T1000 (cell line): Measurements from ENCODE around the gene CSRP1.
"Not testable (repeated sequence)": the region's sequence is repeated elsewhere in the genome, so short reads cannot be mapped to it uniquely, and the experiment has no call there.

Source experiments
- DNase-seq: peaks from one replicate; lab custom pipeline; 2025; ENCODE audit warnings: mixed read lengths; lab: John Stamatoyannopoulos, UW

The CSRP1 gene

DNA sequence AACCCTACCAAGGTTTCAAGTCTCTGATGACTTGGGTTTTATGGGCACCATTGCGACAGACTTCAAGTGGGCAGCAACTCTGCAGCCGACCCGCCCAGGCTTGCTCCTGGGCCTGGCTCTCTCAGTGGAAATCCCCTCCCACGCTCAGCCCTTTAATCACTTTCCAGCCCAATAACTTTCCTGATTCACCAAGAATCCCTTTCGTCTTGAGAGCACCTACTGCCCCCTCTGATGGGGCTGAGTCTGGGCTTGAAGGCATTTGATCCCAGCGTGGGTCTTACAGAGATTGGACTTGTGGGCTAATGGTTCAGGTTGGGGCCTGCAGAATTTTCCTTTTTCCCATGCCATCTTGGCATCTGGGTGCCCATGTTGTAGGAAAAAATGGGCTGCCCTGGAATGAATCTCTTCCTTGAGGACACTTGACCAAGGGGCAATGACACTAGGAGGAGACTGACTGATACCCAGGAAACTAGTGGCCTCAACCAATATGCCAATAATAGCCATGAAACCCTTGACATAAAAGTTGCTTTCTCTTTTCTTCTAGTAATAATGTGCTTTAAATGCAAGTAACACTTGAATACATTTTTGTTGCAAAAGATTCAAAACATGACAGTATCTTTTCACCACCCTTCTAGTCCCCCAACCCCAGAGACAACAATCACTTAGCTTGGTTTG is 30.1 kb downstream of the CSRP1 start:
- peak; percentile 52 for DNase-seq

DNA sequence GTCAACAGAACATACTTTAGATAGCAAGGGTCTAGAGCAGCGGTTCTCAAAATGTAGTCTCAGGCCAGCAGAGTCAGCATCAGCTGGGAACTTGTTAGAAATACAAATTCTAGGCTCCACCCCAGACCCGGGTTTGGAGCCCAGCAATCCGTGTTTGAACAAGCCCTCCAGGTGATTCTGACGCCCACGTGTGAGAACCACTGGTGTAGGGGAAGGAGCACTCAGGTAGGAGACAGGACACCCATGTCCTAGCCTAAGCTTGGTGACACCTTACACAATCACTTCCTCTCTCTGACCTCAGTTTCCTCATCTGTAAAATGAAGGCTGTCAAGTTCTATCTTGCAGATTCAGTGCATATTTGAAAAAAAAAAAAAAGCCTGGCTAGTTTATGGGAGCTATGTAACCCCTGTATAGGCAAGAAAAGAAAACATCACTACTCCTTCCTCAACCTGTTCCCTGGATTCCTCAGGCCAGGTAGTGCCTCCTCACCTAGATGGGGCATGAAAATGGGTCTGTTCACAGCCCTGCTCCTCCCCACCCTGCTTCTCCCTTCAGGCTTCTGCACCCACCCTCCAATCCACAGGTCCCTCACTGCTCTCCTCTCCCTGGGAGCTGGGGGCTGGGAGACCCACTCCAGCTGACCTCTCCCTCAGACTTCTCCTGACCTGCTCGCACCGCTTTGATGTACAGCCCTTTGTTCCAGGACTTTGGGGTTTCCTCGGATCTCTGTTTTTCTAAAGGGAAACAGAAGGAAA is 30.8 kb downstream of the CSRP1 start:
- no peak for DNase-seq

DNA sequence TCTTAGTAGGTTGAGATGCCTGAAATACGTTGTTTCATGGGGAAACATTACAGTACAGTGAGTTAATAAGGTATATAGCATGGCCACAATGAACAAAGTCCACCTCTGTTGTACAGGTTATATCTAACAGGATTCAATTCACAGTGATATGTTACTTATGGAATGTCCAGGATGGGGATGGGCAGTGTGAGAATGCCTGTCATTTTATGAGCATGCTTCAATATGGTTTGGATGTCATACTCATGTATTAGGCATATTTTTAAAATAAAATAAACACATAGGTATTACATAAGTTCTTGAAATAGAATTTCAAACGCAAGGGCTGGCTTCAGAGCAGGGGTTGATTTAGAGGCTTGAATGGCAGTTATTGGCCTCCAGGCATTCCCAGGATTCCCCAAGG is 31.8 kb downstream of the CSRP1 start:
- DNase-seq = no peak

DNA sequence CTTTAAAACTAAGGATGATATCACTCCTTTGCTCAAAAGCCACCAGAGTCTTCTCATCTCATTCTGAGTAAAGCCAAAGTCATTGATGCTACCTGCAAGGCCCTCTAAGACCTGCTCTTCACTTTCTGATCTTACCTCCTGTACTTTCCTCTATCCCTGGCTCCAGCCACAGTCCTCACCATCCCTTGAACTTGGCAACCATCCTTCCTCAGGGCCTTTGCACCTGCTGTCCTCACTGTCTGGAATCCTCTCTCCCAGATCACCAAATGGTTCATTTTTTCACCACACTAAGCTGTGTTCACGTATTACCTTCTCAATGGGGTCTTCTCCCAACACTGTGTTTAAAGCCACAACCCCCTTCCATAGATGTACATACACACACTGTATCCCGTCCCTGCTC is 33.6 kb downstream of the CSRP1 start:
- DNase-seq = no peak

DNA sequence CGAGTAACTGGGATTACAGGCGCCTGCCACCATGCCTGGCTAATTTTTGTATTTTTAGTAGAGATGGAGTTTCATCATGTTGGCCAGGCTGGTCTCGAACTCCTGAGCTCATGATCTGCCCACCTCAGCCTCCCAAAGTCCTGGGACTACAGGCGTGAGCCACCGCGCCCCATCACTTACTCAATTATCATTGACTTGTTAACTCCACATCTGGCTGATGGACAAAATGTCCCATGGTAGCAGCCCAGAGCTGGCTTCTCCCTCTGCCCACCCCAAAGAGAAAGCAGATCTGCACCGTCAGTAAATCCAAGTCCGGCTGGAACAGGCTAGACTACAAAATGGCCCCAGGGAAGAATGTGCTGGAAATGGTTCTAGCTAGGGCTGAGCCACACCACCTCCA is 34.6 kb downstream of the CSRP1 start:
- DNase-seq = not testable (repeated sequence)

DNA sequence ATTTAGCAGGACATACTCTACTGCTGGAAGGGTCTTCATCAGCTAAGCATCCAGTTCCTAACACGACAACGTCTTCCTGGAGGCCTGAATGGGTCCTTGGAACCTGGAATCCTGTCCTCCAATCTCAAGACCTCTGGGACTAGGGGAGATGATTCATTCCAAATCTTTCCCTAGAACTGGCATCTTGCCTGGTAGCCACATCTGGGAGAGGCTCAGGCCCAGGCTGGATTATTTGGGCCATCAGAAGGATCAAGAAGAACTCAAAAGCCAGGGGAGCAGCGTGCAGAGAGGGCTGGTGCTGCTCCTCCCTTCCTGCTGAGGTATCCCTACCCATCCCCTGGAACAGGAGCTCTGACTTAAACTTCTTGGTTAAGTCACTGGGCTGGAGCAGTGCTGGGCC is 35.2 kb downstream of the CSRP1 start:
- DNase-seq = peak; percentile 39

DNA sequence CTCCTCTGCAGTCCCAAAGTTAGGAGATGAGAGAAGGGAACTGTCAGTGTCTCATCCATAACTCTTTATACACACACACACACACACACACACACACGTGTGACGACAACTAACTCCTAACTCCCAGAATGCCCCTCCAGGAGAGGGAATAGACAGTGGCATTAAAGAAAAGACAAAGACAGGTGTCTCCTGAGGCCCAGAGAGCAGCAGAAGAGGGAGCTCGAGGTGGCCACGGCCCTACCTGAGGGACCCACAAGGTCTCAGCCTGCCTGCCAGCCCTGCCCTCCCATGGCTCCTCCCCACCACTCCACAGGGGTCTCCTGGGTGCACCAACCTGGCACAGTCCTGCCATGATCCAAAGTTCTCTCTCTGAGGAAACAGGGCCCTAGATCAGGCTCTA is 36.3 kb downstream of the CSRP1 start:
- no peak for DNase-seq

DNA sequence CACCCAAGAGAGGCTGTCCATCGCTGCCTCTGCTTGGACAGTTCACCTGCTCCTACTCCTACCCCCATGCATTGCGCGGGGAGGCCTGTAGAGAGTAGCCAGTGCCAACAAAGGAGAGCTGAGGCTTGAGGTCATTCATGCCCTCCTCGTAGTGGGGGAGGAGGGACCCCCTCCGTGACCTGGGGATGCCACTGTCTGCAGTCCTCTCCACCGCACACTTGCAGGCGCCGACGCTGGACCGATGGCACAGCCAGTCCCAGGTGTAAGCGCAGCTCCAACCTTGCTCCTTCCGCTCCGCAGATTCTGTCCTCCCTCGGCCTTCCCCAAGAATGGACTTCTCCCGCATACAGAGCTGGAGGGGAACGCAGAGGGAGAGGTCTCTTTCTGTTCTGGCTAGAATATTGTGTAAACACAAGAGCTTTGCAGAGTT is 37.3 kb downstream of the CSRP1 start:
- no peak for DNase-seq

DNA sequence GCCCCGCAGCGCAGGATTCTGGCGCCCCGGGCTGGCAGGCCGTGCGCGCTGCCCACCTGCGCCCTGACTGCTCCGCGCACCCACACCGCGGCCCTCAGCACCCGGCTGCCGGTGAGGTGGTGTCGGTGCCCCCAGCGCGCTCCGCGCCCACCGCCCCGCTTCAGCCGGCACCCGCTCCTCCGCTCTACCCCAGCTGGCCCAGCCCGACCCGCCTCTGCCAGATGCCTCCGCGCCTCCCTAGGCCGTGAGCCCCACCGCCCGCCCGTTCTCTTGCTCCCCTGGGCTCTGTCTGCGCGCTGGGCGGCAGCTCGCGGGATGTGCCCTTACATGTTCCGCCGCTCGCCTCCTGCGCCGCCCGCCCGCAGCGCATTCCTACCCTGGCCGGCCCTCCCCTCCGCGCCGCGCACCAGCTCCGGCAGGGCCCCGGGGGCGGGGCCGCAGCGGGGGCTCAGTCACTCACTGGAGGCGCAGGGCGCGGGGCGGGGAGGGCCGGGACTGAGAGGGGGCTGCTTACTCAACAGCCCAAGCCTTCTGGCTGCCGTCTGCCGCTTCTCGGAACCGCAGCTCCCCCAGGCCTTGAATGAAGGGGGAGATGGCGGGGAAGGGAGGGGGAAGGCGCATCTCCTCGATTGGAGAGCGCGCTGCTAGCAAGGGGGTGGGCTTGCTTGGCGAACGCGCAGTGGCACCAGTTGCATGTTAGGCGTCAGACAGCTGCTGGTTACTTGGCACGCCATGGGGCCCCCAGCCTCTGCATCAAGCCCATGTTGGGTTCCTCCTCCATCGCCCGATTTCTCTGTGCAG is 37.9 kb downstream of the CSRP1 start, which contains the start of gene PHLDA3:
PHLDA3 (minus strand) TSS at position 345 of the 801 bp plus-strand sequence. CDS start 402 bp downstream, outside the sequence.
- peak; percentile 88 for DNase-seq

DNA sequence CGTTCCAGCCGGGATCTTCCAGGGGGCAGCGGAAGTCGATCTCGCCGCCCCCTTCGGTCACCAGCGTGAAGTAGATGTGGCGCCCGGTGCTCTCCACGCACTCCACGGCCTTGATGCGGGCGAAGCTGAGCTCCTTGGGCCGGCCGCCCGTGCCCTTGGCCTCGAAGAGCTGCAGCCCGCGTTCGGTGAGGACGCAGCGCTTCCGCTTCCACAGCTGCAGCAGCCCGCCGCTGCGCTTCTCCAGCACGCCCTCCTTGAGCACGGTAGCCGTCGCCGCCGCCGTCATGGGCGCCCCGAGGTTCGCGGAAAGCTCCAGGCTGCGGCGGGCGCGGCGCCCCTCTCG is 38.5 kb downstream of the CSRP1 start:
- no peak for DNase-seq

DNA sequence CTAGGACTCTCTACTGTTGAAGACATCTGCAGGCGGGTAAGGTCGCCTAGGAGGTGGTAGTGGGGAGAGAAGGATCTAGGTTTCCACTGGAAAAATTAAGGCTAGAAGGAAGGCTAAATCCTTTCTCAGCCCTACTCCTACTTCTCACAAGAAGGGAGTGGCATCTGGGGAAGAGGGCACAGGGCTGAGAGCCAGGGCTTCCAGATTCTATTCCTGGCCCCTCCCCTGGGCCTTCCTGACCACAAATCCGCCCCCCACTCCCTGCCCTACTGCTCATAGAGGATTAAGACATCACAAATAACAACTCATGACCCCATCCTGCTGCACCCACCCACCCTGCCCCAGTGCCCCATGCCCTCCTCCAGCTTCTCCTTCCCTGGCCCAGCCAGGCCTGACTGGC is 40.4 kb downstream of the CSRP1 start:
- no peak for DNase-seq

DNA sequence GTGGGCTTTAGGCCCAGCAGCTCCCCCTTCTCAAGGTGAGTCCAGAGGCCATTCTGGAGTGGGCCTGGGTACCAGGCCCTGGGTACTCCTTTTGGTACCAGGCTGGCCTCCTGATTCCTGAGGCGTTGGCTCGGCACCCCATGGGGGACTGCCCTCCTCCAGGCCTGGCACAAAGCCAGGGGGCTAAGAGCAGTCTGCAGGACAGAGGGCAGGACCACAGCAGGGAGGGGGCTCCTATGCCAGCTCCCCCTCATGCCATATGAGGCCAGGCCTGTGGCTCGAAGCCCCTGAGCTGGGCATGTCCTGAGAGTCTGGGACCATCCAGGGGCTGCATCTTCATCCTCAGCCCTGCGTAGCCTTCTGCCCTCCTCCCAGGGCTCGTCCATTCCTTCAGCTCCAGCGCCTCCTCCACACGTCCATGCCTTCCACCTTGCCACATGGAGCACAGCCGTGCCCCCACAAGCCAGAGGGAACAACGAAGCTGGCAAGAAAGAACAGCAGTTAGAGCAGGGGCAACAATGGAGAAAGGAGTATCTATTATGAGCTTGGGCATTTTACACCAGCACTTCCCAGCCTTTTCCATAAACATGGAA is 41.1 kb downstream of the CSRP1 start:
- DNase-seq = no peak

DNA sequence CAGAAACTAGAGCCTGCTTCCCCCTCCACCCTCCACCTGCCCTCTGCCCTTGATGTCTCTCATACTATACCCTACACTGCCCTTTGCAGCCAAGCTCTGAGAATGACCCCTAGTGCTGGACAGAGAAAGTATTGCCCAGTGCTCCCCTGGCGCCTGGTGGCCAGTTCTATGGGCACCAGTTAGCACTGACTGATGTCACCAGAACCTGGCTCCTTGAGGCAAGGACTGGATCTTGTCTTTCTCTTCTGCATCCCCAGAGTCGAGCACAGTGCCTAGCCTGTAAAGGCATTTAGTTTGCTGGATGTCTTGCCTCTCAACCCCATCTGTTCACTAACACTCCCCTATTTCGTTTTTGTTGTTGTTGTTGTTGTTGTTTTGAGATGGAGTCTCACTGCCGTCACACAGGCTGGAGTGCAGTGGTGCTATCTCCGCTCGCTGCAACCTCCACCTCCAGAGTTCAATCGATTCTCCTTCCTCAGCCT is 43.8 kb downstream of the CSRP1 start:
- no peak for DNase-seq

DNA sequence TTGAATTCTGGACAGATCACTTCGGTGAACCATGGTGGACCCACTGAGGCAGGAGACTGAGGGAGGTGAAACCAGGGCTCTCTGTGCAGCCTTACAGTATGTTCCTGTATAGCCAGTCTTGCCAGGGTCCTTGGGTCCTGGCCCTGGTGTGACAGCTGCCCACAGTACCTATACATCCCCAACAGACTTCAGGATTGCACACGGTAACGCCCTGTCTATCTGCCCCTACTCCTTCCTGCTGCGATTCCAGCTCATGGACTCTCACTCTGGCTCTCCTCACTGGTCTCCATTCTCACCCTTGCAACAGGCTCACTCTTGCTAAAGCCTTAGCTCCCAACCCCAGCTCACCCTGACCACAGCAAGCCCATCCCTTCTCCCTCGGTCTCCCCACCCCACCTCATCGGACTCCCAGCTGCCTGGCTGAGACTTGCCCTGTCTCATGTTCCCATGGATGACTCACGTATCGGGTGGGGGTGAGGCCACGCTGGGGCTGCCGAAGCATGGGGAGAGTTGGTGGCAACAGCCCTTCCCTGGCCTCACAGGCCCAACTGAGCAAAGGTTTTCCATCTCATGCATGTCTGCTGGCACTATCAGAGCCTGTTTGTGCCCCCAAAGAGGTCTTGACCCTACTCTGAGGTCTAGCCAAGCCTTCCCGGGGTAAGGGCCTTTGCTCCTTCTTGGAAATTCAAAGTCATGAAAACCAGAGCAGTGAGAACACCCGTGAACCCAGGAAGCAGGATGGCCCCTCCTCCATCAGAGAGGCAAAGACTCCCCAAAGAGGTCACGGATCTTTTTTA is 45.1 kb downstream of the CSRP1 start:
- peak; percentile 85 for DNase-seq

DNA sequence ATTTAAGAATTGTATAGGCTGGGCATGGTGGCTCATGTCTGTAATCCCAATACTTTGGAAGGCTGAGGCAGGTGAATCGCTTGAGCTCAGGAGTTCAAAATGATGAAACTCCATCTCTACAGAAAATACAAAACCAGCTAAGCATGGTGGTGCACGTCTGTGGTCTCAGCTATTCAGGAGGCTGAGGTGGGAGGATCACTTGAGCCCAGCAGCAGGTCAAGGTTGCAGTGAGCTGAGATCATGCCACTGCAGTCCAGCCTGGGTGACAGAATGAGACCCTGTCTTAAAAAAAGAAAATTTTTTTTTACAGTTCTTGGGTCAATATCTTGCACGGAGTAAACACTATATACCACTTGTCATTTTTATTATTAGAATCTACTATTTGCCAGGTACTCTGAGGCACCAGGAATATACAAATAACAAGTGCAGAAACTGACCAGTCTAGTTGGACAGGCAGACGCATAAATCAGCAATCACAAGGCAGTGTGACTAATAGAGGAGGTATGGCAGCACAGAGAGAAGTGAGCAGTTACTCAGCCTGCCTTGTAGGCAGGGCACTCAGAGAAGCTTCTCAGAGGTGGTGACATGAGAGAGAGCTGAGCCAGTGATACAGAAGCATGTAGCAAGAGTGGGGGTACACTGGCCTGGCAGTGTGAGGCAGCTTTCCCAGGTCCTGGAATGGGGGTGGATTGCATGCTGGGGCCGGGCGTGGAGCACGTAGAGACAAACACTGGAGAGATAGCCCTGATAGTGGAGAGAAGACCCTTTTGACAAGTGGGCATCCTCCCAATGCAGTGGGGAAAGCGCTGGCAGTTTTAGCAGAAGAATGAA is 45.9 kb downstream of the CSRP1 start:
- DNase-seq = peak; percentile 79

DNA sequence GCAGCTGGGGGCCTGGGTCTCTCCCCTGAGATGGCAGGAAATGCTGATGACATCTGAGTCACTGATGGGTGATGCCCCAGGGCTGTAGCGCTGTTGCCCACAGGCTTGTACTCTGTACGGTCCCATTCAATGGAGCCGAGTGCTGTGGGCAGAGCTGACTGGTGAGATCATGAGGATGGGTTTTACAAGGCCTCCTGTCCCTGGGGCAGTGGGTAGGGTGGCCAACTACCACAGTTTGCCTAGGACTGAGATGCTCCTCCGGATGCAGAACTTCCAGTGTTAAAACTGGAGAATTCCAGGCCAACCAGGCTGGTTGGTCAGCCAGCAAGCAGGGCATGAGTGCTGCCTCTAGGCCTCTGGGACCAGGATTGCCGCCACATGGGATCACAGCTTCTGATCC is 47.1 kb downstream of the CSRP1 start:
- DNase-seq = no peak

DNA sequence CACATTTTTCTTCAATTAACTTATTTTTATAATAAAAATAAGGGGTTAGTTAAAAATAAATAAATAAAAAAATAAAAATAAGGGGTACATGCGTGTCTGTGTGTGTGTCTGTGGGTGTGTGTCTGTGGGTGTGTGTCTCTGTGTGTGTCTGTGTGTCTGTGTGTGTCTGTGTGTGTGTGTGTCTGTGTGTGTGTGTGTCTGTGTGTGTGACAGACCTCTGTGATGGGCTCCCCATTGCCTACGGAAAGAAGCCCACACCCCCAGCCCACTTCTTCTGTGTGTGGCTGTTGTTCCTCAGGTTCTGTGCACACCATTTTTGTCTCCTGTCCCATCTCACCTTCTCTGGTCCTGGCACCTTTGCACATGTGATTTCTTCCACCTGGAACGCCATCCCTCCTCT is 47.9 kb downstream of the CSRP1 start:
- no peak for DNase-seq

DNA sequence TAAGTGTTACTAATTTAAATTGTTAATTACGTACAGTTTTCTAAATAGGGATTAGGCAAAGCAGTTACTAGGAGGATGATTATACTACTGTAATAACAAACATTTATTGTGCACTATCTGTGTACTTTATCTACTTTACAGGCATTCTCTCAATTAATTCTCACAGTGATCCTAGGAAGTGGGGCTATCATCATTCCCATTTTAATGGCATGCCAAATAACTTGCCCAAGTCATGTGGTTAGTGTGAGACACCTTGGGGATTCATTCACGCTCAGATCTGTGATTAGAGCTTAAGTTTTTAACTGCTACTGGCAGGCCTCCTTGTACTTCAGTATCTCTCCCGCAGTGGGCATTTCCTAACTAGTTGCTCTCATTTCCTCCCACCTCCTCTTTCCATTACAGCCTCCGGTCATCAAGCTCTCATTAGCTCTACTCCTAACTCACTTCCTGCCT is 49.4 kb downstream of the CSRP1 start:
- no peak for DNase-seq

DNA sequence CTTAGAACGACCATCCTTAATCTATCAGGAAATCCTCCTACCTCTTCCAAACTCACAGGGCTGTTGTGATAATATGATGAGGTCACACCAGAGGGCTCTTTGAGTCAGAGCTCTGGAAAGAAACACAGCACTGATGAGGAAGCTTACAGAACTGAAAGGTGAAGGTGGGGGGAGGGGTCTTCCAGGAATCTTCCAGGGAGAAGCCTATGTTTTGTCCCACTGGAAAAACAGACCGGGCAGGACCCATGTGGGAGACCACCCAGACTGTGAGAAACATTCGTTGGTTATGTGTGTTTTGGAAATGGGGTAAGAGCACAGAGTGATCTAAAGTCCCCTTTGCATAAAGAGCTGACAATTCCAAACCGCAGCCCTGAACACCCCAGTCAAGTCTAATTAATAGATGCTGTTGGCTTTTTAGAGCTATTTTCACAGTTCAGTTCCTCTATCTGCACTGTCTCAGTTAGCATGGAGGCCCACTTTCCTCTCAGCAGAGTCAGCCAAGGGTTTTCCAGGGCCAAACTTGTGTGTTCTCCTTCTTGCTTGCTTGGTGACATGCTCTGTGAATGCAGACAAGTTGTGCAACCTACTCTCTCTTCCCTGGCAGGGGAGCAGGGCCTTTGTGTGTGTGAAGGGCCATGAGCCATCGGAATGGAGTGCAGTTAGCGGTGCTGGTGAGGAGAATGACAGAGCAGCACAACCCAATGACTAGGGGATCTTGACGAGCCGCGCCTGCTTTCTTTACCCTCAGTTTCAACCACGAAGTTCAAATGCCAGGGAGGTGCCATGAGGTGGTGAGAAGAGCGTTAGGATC is 50.2 kb downstream of the CSRP1 start:
- DNase-seq = peak; percentile 75

DNA sequence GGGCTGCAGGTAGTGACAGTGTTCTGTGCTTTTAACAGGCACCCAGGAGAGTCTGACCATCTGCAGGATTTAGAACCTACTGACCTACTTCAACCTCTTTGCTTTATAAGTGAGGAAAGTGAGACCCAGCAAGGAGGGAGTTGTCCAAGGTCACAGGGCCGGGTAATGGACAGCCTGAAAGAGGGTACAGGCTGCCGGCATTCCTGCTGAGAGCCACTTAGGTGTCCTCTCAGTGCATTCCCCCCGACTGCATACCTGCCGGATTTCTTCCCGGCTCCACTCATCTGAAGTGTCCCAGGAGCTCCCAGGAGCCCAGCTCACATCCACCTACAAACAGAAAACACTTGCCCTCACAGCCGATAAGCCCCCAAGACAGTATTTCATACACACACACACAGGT is 51.8 kb downstream of the CSRP1 start:
- DNase-seq = no peak
